Astrocyte (in vitro differentiated cells and primary cell): ENCODE results near the gene ZSWIM7. TPM values are rescaled to one million over a fixed set of nuclear protein-coding genes. Genes with fewer than 3 reads are reported as not detected.

Experiments
- DNase-seq: peaks from one replicate; pipeline ENCODE4 v3.0.0-alpha.2; 2010; ENCODE audit warnings: low read depth
- FAIRE-seq: peaks from 2 replicates; lab custom pipeline; 2011; peaks lifted over from hg19 to GRCh38; lab: Jason Lieb, UNC
- H2AFZ ChIP-seq: 2 replicates; pipeline ENCODE4 v1.6.0; 2012; ENCODE audit warnings: low read depth, low read length, inconsistent platforms
- H3K27ac ChIP-seq: 2 replicates; pipeline ENCODE4 v1.5.1; 2011; ENCODE audit warnings: low read depth, low read length, inconsistent platforms
- H3K27me3 ChIP-seq: 2 replicates; pipeline ENCODE4 v1.6.0; 2011; ENCODE audit warnings: low read length, inconsistent platforms; ENCODE audit not compliant: insufficient read depth
- H3K36me3 ChIP-seq: 2 replicates; pipeline ENCODE4 v1.5.1; 2011; ENCODE audit warnings: low read length, inconsistent platforms; ENCODE audit not compliant: insufficient read depth
- H3K4me1 ChIP-seq: 2 replicates; pipeline ENCODE4 v1.5.1; 2011; ENCODE audit warnings: low read length, inconsistent platforms; ENCODE audit not compliant: insufficient read depth
- H3K4me2 ChIP-seq: 2 replicates; pipeline ENCODE4 v1.6.0; 2012; ENCODE audit warnings: low read length, inconsistent platforms
- H3K4me3 ChIP-seq: 2 replicates; pipeline ENCODE4 v1.5.1; 2011; ENCODE audit warnings: low read depth, mild to moderate bottlenecking, low read length, inconsistent platforms; ENCODE audit not compliant: insufficient read depth
- H3K79me2 ChIP-seq: 2 replicates; pipeline ENCODE4 v1.6.0; 2012; ENCODE audit warnings: mild to moderate bottlenecking, low read length, inconsistent platforms; ENCODE audit not compliant: insufficient read depth
- H3K9ac ChIP-seq: 2 replicates; pipeline ENCODE4 v1.6.0; 2012; ENCODE audit warnings: mild to moderate bottlenecking, low read length, inconsistent platforms
- H3K9me3 ChIP-seq: 2 replicates; pipeline ENCODE4 v1.5.1; 2012; ENCODE audit warnings: low read depth, mild to moderate bottlenecking, low read length, inconsistent platforms; ENCODE audit not compliant: insufficient read depth
- H4K20me1 ChIP-seq: 2 replicates; pipeline ENCODE4 v1.6.0; 2012; ENCODE audit warnings: low read length, inconsistent platforms; ENCODE audit not compliant: insufficient read depth
- H3K27ac Mint-ChIP-seq: one replicate; pipeline ENCODE4 v1.8.0; 2021; ENCODE audit warnings: mild to moderate bottlenecking, mixed read lengths; ENCODE audit not compliant: unreplicated experiment
- H3K27me3 Mint-ChIP-seq: one replicate; pipeline ENCODE4 v1.8.0; 2021; ENCODE audit warnings: low read depth, mixed read lengths; ENCODE audit not compliant: unreplicated experiment
- H3K36me3 Mint-ChIP-seq: one replicate; pipeline ENCODE4 v1.8.0; 2021; ENCODE audit warnings: low read depth, mixed read lengths; ENCODE audit not compliant: unreplicated experiment
- H3K4me1 Mint-ChIP-seq: one replicate; pipeline ENCODE4 v1.8.0; 2021; ENCODE audit warnings: low read depth, mixed read lengths; ENCODE audit not compliant: unreplicated experiment
- H3K4me3 Mint-ChIP-seq: one replicate; pipeline ENCODE4 v1.8.0; 2021; ENCODE audit warnings: mild to moderate bottlenecking, moderate library complexity, mixed read lengths; ENCODE audit not compliant: unreplicated experiment
- H3K9me3 Mint-ChIP-seq: one replicate; pipeline ENCODE4 v1.8.0; 2021; ENCODE audit warnings: mild to moderate bottlenecking, mixed read lengths; ENCODE audit not compliant: unreplicated experiment
- EZH2 ChIP-seq: IDR thresholded peaks from 2 replicates; pipeline ENCODE4 v1.6.1; 2012; ENCODE audit warnings: mild to moderate bottlenecking, low read length, inconsistent platforms; ENCODE audit not compliant: insufficient read depth
- total RNA-seq: library from RNA; stranded (reverse); gene quantifications from 2 replicates; pipeline ENCODE4 v1.2.1, GENCODE V29; 2021
- TF ChIP-seq, protein P1 (sequence below): IDR thresholded peaks from 2 replicates; pipeline ENCODE4 v1.5.1; 2011; ENCODE audit warnings: low read depth, mild to moderate bottlenecking, inconsistent platforms, low read length, moderate library complexity; ENCODE audit not compliant: insufficient read depth

The ZSWIM7 gene
- total RNA-seq, 1 donor from 2014 or later = 21.5 TPM

DNA sequence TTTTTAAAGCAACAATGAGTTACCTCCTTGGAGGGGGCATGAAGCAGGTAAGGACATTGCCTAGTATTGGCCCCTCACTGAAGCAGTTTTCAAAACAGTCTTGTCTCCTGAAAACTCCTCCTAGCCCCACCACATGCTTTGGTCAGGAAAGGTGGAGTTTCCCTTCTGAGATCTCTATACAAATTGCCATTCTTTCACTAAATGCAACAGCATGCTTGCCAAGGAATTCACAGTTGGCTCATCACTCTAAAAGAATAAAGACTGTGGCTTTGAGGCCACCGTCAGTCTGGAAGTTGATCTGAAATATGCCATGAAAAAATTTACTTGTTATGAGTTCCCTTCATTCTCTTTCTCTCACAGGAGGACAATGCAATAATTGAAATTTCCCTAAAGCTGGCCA, 4.3 kb upstream of the ZSWIM7 start:
- no peak overlapping the region for H3K4me2 ChIP-seq
- Mint-ChIP-seq H3K4me1 (peaks cover 9% of the 10 kb centered on the region), H3K27me3 (no peaks in the 10 kb centered on the region), H3K27ac (no peak overlapping the region), H3K36me3 (peaks cover 35% of the 10 kb centered on the region), H3K9me3 (no peaks in the 10 kb centered on the region), H3K4me3 (no peak overlapping the region)
- peaks cover 57% of the 10 kb centered on the region for H3K79me2 ChIP-seq
- H3K9me3 ChIP-seq = no peaks in the 10 kb centered on the region
- H3K27me3 ChIP-seq = no peaks in the 10 kb centered on the region
- FAIRE-seq (no peak), DNase-seq (no peak)
- peaks cover 16% of the 10 kb centered on the region for H3K4me1 ChIP-seq
- H3K36me3 ChIP-seq = peaks cover 64% of the 10 kb centered on the region
- H2AFZ ChIP-seq = no peak overlapping the region
- no peak overlapping the region for H3K9ac ChIP-seq
- peaks cover 33% of the 10 kb centered on the region for H4K20me1 ChIP-seq
- no peak overlapping the region for H3K27ac ChIP-seq
- TF ChIP-seq EZH2 = no peak
- TF ChIP-seq, protein P1, sequence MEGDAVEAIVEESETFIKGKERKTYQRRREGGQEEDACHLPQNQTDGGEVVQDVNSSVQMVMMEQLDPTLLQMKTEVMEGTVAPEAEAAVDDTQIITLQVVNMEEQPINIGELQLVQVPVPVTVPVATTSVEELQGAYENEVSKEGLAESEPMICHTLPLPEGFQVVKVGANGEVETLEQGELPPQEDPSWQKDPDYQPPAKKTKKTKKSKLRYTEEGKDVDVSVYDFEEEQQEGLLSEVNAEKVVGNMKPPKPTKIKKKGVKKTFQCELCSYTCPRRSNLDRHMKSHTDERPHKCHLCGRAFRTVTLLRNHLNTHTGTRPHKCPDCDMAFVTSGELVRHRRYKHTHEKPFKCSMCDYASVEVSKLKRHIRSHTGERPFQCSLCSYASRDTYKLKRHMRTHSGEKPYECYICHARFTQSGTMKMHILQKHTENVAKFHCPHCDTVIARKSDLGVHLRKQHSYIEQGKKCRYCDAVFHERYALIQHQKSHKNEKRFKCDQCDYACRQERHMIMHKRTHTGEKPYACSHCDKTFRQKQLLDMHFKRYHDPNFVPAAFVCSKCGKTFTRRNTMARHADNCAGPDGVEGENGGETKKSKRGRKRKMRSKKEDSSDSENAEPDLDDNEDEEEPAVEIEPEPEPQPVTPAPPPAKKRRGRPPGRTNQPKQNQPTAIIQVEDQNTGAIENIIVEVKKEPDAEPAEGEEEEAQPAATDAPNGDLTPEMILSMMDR = no peak
- no peak overlapping the region for H3K4me3 ChIP-seq

DNA sequence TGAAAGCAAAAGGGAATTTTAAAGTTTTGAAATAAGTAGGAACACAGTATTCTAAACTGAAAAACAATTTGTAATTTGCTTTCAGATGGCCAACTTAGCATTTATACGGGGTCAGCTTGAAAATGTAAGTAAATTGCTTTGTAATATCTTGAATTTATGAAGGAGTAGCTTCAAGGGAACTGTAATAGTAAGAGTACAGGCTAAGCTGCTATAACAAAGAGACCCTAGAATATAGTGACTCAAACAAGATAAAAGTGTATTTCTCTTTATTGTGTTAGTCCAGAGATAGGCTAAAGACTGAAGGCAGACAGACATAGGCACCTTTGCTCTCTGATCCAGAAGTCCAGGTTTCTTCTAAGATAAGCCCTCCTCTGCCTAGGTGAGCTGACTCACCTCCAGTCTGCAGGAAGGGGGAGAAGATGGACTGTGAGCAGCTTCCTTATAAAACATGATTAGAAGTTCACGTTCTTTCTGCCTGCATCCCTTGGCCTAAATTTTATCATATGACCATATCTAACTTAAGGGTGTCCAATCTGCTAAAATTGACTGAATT, 3.3 kb upstream of the ZSWIM7 start:
- Histone ChIP-seq H3K4me2 (no peak overlapping the region), H3K27ac (no peak overlapping the region), H2AFZ (no peak overlapping the region), H3K27me3 (no peaks in the 10 kb centered on the region), H3K9me3 (no peaks in the 10 kb centered on the region), H3K36me3 (peaks cover 54% of the 10 kb centered on the region), H3K4me1 (peaks cover 16% of the 10 kb centered on the region), H3K4me3 (no peak overlapping the region), H3K79me2 (peaks cover 46% of the 10 kb centered on the region), H3K9ac (no peak overlapping the region), H4K20me1 (peaks cover 30% of the 10 kb centered on the region)
- Mint-ChIP-seq H3K4me3 (no peak overlapping the region), H3K27me3 (no peaks in the 10 kb centered on the region), H3K4me1 (peaks cover 9% of the 10 kb centered on the region), H3K9me3 (no peaks in the 10 kb centered on the region), H3K36me3 (peaks cover 33% of the 10 kb centered on the region), H3K27ac (no peak overlapping the region)
- DNase-seq (no peak), FAIRE-seq (no peak)
- TF ChIP-seq, protein P1 = no peak
- no peak for TF ChIP-seq EZH2

DNA sequence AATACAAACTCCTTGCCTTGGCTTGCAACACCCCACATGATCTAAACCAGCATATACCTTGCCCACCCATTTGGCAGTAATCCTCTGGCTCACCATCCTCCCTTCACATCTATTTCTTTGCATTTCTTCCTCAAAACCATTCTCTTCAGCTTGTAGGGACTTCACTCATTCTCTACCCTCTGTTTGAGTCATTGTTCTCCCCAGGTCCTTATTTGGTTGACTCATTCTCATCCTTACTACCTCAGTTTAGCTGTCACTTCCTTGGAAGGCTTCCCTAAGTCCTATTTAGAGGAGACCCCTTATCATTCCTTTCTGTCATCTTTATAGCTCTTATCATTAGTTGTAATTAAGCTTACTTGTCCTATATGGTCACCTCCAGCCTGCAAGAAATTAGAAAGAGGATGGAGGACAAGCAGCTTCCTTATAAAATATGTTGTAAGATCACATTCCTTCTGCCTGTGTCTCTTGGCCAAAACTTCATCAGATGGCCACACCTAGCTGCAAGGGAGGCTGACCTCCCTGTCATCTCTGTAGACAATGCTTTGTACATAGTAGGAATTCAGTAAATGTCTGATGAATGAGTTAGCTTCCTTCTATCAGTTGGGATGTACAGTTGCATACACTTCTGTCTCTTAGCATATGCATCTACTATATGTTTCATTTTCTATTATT, 1.9 kb upstream of the ZSWIM7 start:
- Histone ChIP-seq H3K27ac (no peak overlapping the region), H3K9ac (peak overlapping the region; percentile 96), H3K4me2 (peak overlapping the region; percentile 91), H3K79me2 (peaks cover 48% of the 10 kb centered on the region), H3K36me3 (peaks cover 41% of the 10 kb centered on the region), H3K27me3 (no peaks in the 10 kb centered on the region), H3K9me3 (no peaks in the 10 kb centered on the region), H4K20me1 (peaks cover 30% of the 10 kb centered on the region), H3K4me3 (peak overlapping the region; percentile 85), H3K4me1 (peaks cover 16% of the 10 kb centered on the region), H2AFZ (no peak overlapping the region)
- Mint-ChIP-seq H3K9me3 (no peaks in the 10 kb centered on the region), H3K27ac (no peak overlapping the region), H3K27me3 (no peaks in the 10 kb centered on the region), H3K36me3 (peaks cover 33% of the 10 kb centered on the region), H3K4me1 (peaks cover 9% of the 10 kb centered on the region), H3K4me3 (peak overlapping the region; percentile 94)
- FAIRE-seq = no peak
- no peak for DNase-seq
- TF ChIP-seq EZH2 = no peak
- TF ChIP-seq, protein P1 = no peak
